Activated CD4-positive, CD25-positive, alpha-beta regulatory T cell treated with anti-CD3 and anti-CD28 coated beads, Interleukin-2, amount 50 U/mL, for 24 hours (primary cell): ENCODE results near the gene CIB2.

Experiments
- ATAC-seq, 2 donors: fragments of 150-1000 bp; cut with Tn5 transposase; one replicate each; pipeline ENCODE4 v1.10.0; 2021; ENCODE audit warnings: mild to moderate bottlenecking in 1 of 2, moderate library complexity in 1 of 2

The CIB2 gene

DNA sequence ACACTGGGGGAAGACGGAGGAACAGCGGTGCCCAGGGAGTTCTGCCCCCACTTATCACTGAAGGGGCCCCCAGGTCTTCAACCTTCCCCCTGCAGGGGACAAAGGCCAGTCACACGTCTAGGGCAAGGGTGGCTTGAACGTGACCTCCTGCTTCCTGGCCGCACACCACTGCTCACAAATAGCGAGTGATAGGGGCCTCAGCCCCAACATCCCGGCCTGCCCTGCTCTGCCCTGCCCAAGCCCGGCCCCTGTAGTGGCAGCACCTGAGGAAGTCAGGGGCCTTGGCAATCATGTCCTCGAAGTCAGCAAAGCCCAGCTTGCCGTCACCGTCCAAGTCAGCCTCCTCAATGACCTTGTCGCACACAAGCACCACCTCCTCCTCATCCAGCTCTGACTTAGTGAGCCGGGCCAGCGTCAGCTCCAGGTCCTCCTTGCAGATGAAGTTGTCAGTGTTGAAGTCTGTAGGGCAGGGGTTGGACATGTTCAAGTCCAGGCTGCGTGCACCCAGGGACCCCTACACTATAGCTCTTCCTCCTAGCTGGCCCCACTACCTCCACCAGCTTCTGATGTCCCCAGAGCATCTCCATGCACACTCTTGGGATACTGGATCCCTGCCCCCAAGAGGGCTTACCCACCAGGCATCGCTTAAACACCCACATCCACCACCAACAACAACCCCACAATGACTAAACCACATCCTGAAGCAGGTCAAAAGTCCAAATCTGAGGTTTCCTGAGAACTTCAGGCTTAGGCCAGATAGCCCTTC lies 25.6 kb downstream of the CIB2 start:
- ATAC-seq: no peak

GRCh38 chr15:78104566-78105475 lies 26.4 kb downstream of the CIB2 start:
- no peak for ATAC-seq

DNA sequence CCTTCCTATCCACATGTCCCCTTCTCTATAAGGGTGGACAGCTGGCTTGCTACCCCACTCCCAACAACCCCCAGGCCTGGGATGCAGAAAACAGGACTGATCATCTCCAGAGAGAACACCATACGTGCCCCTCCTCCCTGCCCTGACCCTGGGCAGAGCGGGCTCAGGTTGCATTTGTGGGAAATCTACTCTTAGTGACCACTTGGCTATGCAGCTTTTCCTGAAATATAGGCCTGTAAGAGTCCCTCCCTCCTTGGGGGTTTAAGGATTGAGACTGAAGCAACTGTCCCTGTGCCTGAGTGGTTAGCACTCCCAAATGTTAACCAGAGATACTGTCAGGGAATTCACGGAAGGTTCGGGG lies 27.1 kb downstream of the CIB2 start:
- peak in 1 of 2 donors; percentile 2 for ATAC-seq

GRCh38 chr15:78103406-78104118 lies 27.7 kb downstream of the CIB2 start:
- ATAC-seq: peak; percentile 76 to 88

- ATAC-seq: no peak
These were observed 28.5 kb downstream of the CIB2 start for GRCh38 chr15:78102741-78103140.

- ATAC-seq: no peak
These were observed 29.0 kb downstream of the CIB2 start for GRCh38 chr15:78102211-78102610.

- no peak for ATAC-seq
These were observed 29.7 kb downstream of the CIB2 start for GRCh38 chr15:78101423-78102105.

DNA sequence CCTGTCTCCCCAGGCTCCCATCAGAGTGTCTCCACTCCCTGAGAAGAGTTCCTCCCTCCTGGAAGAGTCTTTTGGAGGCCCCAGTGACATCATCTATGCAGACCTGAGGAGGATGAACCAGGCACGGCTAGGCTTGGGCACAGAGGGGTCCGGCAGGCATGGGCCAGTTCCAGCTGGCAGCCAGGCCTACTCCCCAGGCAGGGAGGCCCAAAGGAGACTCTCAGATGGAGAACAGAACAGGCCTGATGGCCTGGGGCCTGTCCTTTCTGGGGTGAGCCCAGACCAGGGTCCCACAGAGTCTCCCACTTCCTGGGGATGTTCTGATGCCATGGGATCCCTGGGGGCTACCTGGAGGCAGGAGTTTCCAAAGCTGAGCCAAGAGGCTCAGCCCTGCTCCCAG lies 30.4 kb downstream of the CIB2 start:
- no peak for ATAC-seq

DNA sequence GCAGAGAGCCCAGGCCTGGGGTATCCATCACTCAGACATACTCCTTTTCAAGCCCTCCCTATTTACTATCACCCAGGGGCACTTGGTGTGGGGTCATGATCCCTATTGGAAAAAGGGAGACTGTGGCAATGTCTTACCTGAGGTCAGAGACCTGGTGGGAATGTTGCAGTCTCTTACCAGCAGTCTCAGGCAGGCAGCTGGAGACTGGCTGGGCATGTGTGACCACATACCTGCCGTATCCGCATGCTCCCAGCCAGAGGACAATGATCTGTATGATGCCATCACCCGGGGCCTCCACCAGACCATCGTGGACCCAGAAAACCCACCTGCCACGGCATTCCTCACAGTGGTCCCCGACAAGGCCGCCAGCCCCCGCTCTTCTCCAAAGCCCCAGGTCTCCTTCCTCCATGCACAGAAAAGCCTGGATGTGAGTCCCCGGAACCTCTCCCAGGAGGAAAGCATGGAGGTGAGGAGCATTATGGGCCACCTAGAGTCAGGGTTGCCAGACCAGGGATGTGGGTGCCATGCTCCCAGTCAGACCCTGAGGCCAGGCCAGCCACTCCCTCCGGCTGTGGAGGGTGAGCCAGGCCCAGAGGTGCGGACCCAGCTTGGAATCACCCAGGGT lies 33.0 kb downstream of the CIB2 start:
- no peak for ATAC-seq

GRCh38 chr15:78097667-78098066 lies 33.6 kb downstream of the CIB2 start:
- ATAC-seq: no peak

DNA sequence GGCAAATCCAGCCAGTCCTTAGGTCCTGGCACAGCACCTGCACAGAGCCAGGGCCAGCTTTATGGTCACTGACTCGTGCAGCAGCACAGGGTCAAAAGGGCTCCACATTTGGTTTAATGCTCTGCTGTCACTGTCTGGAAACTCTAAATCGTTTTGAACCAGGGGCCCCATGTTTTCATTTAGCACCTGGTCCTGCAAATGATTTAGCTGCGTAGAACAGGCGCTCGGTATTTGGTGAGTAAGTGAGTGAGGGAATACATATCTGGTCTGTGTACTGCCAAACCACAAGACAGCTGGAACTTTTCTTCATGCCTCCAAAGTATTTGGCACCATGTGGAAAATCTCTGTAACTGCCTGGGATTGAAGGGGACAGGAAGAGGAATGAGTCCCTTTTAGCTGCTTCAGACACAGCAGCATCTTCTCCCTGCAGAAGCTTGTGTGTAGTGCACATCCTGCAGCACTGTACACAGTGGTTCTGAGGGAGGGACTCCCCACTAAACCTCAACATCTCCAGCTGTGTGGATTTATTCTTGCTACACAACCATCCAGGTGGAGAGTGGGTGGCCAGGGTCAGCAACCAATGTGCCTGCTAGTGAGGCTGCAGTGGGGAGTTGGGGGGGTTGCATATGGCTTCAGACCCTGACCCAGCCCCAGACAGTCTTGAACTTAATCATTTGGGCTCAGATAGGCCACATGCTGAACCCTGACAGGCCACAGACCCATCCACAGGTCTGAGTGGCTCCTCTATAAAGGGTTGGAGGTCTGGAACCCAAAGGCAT lies 37.8 kb downstream of the CIB2 start:
- no peak for ATAC-seq

- ATAC-seq: no peak
These were observed 38.8 kb downstream of the CIB2 start, which contains the start of gene SH2D7 for GRCh38 chr15:78092261-78093041. Gene SH2D7, plus strand, starts transcription at chr15:78092561. Its CDS starts 24 bp downstream, at chr15:78092585.

- ATAC-seq: no peak
These were observed 40.7 kb downstream of the CIB2 start for GRCh38 chr15:78090422-78091063.

GRCh38 chr15:78088773-78089080 lies 42.5 kb downstream of the CIB2 start:
- no peak for ATAC-seq

- ATAC-seq: no peak
These were observed 43.1 kb downstream of the CIB2 start for GRCh38 chr15:78087951-78088772.

DNA sequence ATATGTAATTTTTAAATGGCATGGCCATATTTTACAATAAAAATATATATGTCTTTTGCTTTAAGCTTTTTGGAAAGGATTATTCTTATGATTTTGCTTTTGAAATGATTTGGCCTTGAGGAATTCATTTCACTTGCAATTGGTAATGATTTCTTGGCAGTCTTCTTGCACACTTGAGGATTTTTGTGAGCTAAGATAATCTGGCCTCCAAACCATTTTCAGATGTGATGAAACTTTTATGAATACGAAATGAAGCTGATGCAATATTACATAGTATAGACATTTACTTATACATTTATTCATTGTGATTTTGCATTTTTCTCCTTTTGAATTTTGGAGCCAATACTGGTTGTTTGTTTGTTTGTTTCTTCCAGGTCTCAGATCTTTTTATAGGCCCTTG lies 45.3 kb downstream of the CIB2 start:
- no peak for ATAC-seq

DNA sequence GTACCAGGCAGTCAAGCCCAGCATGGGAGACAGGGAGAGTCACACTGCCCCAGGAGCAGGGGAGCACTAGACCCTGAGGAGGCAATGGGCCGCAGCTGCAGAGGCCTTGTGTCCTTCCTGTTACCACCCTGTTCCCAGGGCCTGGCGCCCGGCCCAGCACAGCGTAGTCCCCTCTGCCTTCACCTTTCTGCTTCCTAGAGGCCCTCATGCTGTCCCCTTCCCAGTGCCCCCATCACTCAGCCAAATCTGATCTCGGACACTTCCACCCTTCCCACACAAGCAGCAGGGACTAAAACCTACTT lies 46.8 kb downstream of the CIB2 start:
- ATAC-seq: no peak

GRCh38 chr15:78083687-78084448 lies 47.4 kb downstream of the CIB2 start:
- no peak for ATAC-seq

GRCh38 chr15:78083186-78083585 lies 48.1 kb downstream of the CIB2 start:
- no peak for ATAC-seq
